Adrenal gland (tissue), 5 donors: Measurements from ENCODE around the gene TRAPPC10.

Experiments used
- POLR2A ChIP-seq, 2 donors: fragments of 450-650 bp; IDR thresholded peaks; one replicate each; pipeline ENCODE4 v1.6.1; 2017; ENCODE audit warnings: antibody characterized with exemption in 2 of 2, mild to moderate bottlenecking in 2 of 2, moderate library complexity in 1 of 2
- TF ChIP-seq, protein P1 (sequence below), 6 experiments: fragments of 450-650 bp in 4 of 6; fragments of 200-600 bp in 2 of 6; sonication (generic) in 1 of 6; IDR thresholded peaks; 1 replicate in 5 of 6; 2 replicates in 1 of 6; pipeline versions ENCODE4 v1.5.1 to v1.8.0; 2016 to 2021; ENCODE audit warnings: antibody characterized with exemption in 6 of 6, mild to moderate bottlenecking in 2 of 6, moderate library complexity in 1 of 6
- donor health status: DM: no; HTN: no; CAD: no.

DNA sequence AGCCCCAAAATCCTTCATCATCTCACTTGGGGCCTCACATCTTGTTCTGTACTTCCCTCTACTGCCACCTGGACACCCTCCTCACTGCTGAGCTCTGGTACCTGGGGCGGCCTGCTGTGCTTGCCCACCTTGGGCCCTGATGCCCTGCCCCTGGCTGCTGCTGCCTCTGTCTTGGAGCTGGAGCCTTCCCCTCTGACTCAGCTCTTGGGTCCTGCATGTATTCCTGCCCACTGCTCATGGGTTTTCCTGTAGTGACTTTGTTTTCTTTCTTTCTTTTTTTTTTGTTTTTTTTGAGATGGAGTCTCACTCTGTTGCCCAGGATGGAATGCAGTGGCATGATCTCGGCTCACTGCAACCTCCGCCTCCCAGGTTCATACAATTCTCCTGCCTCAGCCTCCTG, 37.5 kb downstream of the TRAPPC10 start:
- TF ChIP-seq, protein P1, sequence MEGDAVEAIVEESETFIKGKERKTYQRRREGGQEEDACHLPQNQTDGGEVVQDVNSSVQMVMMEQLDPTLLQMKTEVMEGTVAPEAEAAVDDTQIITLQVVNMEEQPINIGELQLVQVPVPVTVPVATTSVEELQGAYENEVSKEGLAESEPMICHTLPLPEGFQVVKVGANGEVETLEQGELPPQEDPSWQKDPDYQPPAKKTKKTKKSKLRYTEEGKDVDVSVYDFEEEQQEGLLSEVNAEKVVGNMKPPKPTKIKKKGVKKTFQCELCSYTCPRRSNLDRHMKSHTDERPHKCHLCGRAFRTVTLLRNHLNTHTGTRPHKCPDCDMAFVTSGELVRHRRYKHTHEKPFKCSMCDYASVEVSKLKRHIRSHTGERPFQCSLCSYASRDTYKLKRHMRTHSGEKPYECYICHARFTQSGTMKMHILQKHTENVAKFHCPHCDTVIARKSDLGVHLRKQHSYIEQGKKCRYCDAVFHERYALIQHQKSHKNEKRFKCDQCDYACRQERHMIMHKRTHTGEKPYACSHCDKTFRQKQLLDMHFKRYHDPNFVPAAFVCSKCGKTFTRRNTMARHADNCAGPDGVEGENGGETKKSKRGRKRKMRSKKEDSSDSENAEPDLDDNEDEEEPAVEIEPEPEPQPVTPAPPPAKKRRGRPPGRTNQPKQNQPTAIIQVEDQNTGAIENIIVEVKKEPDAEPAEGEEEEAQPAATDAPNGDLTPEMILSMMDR (IDR thresholded peaks at IDR 0.05): no peak
- no peak for TF ChIP-seq POLR2A (IDR thresholded peaks at IDR 0.05)
